GM21619 (cell line): ENCODE measurements around the gene SLC6A7.

ENCODE experiments used
- ATAC-seq: cut with Tn5 transposase; IDR thresholded peaks from one replicate; pipeline ENCODE4 v1.9.1; 2021; ENCODE audit not compliant: unreplicated experiment

SLC6A7 gene

DNA sequence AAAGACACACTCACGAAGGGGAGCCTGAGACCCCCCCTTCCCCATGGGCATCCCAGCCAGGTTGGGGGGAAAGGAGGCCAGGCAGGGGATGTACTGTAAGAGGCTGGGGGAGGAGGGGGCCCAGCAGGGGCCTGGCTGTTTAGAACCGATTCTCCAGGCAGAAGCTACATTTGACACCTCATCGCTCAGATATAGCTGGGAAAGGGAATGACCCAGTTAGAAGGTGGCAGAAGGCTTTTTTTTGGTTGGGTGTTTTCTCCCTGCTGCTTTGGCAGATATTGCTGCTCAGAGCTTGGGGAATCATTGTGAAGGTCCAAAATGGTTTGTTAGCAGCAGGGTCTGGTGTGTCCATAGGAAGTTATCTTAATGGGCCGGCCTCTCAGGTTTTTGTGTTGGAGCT, 17.3 kb upstream of the SLC6A7 start:
- ATAC-seq = no peak

DNA sequence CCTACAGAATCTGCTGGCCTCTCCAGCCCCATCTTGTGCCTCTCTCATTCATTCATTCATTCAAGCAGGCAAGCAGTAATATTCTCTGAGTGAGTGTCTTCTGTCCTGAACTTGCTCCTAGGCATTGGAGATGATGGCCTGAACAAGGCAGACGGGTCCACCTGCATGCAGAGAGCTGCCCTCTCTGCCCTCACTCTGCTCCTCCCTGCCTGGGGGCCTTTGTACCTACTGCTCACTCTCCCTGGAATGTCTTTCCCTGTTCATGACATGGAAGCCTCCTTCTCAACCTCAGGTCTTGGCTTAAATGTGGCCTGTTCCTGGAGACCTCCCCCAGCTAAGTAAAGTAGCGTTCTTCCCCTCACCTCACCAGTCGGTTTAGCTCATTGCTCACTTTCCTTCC, 16.7 kb upstream of the SLC6A7 start:
- ATAC-seq = no peak

DNA sequence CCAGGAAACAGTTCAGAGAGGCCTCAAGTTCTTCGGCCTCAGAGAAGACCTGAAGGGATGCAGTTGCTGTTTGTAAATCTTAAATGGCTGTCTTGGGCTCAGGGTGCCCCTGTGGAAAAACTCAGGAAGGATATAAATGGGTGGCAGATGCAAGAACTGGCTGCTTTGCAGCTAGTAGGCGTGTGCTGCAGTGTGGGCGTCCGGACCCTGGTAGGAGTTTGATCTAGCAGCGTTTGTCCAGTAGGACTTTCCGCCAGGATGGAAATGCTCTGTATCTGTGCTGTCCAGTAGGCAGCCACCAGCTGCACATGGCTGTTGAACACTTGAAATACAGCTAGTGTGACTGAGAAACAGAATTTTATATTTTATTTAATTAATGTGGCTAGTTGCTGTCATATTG, 15.6 kb upstream of the SLC6A7 start:
- ATAC-seq = no peak

DNA sequence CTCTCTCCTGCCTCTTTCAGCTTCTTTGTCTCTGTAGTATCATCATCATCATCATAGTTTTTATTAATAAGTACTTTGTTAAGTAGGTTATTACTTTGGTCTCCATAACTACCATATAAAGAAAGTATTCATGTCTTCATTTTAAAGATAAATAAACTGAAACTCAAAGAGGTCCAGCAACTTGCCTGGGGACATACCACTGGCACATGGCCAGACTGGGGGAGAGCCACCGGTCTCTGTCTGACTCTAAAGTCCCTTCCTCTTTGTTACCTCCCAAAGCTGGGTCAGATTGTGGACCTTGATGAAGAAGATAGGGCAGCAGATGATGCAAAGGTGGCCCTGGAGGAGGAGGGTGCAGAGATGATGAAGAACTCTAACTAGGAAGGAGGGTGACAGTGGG, 14.8 kb upstream of the SLC6A7 start:
- ATAC-seq = no peak

DNA sequence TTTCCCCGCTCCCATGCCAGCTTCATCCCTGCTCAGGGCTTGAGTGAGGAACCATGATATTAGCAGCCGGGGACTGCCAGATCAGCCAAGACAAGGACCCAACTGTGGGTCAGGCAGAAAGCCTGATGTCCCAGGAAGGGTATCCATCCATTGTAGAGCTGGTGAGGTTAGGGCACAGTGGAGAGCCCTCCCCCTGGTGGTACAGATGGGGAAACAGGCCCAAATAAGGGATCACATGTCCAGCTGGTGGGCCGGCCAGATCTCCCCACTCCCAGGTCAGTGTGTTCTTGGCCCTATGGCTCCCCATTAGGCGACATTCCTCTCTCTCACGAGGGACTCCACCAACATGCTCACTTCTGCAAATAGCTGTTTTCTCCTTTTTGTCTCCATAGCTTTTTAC, 14.3 kb upstream of the SLC6A7 start:
- no peak for ATAC-seq

DNA sequence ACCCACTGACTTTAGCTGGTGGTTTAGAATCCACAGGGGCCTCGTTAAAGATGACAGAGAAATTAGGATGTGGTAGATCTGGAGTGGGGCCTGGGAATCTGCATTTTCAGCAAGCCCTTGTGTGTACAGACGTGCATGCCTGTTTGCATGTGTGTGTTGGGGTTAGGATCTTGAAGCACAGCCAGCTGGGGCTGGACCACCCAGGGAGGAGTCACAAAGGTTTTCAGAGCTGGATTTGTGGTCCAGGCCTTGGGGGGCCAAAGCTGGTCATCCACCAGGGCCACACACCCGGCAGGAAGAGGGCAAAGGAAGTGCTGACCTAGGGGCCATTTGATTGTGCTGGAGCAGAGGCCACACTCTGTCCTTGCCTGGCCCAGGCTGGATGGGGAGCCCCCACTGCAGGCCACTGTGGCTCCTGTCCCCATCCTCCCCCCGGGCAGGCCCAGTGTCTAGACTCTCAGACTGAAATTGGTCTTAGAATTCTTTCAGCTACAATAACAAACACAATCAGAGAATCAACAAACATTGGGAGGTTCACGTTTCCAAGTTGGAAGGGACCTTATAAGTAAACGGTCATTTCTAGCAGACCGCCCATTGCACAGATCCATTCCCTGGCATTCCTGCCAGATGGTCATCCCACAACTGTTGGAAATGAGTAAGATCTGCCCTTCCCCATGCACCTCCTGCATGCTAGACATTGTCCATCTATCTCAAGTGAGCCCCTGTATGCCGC, 13.0 kb upstream of the SLC6A7 start:
- ATAC-seq = no peak

DNA sequence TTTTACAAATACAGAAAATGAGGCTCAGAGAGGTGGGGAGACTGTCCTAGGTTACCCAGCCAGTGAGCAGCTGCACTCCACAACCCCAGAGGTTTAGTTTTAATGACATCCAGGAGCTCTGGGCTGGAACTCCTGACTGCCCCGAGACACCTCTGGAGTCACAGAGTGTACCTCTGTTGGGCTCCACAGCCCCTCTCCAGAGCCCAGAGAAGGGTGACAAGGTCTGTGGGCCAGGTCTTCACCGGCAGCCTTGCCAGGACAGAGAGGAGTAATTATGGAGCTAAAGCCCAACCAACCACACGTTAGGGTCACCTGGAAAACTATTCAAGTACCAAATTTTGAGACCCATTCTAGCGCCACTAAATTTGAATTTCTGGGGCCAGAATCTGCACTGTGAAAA, 12.1 kb upstream of the SLC6A7 start:
- no peak for ATAC-seq

DNA sequence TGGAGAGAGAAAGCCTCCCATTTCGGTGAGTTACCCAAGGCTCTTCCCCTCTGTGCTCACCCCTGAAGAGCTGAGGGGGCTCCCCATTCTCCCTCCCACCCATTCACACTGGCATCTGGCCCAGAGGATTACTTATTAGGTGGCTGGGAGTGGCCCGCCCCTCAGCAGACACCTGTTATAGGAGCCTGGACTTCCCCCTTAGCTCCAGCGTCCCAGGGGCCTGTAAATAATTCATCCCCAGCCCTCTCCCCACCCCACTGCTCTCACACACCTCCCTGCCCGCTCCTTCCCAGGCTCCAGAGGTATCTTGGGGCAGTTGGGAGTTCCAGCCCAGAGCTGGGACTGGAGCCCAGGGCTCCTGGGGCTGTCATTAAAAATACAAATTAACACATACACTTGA, 11.6 kb upstream of the SLC6A7 start:
- ATAC-seq = peak; percentile 62

DNA sequence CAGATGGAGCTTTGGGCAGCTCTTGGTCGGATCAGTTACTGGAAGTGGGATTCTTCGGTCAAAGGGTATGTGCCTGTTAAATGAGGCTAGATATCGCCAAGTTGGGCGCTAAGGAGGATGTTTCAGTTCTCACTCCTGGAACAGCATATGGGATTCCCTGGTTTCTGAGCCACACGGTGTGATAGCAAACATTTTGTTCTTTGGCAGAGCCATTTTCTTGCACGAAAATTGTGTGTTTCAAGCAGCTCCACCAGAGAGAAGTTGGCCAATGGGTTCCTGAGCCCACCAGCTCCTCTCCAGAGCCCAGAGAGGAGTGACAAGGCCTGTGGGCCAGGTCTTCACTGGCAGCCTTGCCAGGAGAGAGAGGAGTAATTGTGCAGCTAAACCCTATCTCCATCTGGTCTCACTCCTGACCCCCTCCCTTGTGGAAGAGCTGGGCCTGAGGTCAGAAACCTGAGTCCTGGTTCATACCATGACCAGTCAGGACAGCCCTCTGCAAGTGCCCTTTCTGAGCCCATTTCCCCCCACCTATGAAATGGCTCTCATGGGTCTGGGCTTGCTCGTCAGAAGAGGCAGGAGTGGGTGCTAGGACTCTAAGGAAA, 10.7 kb upstream of the SLC6A7 start:
- no peak for ATAC-seq

DNA sequence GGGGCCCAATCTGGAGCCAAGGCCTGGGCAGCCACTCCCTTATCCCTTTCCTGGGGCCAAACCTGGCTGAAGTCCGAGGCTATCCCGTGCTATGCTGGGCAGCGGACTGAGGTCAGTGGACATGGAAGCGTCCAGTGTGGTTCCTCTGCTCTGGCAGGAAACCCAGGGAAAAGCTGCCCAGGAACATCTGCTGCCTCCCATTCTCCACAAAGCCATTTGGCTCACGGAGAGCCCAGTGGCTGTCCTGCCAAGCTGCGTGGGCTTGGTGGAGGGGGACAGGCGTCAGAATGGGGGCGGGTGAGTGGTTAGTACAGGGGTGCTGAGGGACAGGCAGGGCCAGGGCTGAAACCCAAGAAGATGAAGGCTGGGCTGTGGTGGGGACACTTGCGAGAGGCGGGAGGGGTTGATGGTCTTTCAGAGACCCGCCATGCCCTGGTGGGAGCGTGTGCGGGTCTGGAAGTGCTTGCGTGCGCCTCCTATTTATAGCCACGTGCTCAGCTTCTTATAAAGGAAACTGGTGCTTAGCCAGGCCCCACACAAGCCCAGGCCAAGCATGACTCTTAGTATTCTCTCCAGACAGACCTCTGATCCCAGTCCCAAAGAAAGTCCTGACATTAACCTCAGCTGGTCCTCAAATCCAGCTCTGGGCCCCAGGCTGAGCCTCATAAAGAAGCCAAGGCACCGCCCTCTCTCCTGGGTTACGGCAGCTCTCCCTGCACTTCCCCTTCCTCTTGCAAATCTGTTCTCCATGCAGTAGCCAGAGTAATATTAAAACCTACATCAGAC, 9.4 kb upstream of the SLC6A7 start:
- ATAC-seq = no peak

DNA sequence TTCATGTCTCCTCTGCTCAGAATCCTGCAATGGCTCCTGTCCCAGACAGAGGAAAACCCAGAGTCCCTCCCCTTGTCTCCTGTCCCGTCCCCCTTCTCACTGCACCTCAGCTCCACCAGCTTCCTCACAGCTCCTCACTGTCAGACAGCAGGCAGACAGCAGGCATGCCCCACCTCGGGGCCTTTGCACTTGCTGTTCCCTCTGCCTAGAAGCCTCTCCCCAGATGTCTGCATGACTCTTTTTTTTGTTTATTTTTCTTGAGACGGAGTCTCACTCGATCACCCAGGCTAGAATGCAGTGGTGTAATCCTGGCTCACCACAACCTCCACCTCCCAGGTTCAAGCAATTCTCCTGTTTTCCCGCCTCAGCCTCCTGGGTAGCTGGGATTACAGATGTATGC, 8.8 kb upstream of the SLC6A7 start:
- ATAC-seq = no peak

DNA sequence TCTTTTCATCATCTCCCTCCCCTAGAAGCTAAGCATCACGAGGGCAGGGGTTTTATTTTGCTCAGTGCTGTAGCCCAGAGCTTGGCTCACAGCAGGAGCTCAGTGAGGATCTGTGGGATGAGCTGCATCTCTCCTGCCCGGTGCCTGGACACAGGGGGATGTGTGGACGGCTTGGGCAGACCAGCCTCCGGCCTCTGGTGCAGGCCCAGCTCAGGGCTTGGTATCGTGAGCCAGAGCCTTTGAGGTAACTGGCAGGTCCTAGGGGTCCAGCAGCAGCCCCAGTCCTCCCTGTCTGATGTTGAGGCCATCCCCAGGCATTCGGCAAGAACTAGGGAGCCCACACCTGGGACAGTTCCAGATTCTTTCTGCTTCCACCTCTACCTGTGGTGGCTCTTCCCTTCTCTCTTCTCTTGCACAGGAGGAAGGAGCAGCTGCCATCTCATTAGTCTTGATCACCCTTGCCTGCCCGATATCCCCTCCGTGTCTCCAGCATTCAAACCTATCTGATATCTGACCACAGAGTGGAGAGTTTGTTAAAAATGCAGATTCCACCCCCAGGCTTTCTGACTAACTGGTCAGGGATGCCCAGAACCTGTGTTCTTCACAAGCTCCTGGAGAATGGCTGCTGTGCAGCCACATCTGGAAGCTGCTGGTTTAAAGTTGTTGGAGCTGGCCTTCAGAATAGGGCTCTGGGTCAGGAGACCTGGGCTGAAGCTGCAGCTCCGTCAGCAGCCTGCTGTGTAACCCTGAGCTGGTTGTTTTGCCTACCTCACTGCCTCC, 7.9 kb upstream of the SLC6A7 start:
- ATAC-seq = no peak

DNA sequence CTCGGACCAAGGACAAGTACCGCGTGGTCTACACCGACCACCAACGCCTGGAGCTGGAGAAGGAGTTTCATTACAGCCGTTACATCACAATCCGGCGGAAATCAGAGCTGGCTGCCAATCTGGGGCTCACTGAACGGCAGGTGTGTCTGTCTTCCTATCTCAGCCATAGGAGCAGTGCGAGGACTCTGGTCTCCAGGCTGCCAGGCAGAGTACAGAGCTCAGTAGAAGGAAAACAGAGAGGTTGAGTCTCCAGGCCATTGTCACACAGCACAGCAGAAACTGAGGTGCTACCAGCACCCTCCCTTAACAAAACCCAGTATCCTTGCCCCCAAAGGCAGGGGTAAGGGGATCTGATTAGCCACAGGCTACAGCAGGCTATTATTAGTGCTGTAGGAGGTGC, 7.1 kb upstream of the SLC6A7 start:
- ATAC-seq = no peak

DNA sequence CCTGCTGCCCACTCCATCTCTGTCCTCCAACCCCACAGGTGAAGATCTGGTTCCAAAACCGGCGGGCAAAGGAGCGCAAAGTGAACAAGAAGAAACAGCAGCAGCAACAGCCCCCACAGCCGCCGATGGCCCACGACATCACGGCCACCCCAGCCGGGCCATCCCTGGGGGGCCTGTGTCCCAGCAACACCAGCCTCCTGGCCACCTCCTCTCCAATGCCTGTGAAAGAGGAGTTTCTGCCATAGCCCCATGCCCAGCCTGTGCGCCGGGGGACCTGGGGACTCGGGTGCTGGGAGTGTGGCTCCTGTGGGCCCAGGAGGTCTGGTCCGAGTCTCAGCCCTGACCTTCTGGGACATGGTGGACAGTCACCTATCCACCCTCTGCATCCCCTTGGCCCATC, 6.4 kb upstream of the SLC6A7 start:
- ATAC-seq = no peak

DNA sequence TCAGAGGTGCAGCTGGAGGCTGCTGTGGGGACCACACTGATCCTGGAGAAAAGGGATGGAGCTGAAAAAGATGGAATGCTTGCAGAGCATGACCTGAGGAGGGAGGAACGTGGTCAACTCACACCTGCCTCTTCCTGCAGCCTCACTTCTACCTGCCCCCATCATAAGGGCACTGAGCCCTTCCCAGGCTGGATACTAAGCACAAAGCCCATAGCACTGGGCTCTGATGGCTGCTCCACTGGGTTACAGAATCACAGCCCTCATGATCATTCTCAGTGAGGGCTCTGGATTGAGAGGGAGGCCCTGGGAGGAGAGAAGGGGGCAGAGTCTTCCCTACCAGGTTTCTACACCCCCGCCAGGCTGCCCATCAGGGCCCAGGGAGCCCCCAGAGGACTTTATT, 5.9 kb upstream of the SLC6A7 start:
- no peak for ATAC-seq

DNA sequence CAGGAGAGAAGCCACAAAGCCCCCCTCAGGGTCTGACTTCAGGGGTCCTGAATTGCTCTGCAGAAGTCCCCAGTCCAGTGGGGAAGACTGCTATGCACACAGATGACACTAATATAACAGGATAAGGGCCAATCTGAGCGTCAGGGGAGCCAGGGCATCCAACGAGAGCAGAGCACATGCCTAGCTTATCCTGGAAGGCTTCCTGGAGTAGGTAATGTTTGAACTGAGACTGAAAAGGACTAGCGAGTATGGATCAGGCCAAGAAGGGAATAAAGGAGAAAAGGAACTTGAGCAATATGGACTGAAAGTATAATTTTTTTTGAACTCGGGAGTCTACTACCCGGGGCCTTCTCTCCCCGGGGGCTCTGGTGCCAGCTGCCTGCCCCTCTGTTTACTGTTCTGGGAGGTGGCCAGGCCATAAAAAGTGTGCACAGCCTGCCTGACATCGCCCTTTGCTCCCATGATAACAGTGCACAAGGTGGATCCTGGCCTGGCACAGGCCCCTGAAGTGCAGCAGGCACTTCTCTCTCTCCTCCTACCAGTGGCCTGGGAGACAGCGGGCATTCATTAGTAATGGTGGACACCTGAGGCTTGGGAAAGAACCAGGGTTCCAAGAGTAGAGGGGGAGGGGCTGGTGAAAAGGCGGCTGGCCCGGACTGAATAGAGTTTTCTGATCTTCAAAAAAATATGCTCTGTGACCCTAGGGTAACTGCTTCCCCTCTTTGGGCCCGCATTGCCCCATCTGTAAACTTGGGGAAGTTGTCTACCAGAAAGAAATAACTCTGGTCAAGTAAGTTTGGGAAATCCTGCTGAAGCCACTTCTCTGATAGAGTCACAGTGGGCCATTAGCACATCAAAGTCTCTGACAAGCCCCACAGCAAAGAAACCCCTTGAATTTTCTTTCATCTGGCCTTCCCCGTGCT, 4.6 kb upstream of the SLC6A7 start:
- ATAC-seq = no peak

DNA sequence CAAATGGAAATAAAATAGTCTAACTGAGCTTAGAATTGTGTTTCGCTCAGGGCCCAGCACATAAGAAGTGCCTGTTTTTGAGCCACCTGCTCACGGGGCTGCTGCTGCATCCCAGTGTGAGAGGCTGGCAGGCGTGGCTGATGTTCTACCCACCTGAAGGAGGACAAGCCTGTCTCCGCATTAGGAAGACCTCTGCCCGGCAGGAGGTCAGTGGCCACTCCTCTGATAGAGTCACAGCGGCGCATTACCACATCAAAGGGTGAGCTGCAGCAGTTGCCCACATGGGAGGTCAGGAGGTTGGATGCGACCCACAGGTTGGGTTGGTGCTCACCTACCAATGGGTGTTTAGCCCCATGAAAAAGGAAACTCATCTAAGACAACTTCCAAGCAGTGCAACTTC, 3.7 kb upstream of the SLC6A7 start:
- ATAC-seq = no peak

DNA sequence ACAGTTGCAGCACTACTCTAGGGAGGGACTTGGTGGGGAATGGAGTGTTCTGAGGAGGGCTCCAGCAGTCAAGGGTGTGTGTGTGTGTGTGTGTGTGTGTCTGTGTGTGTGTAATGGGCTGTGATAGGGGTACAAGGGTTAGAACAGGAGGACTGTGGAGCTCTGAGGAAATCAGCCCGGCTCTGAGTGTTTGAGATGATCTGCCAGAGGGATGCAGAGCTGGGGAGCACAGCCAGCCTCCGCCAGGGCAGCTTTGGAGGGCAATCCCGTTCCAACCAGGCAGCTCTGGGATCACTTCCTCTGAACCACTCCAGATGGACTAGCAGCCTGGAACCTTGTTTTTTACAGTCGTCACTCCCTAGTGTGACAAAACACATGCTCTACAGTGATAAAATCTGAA, 3.0 kb upstream of the SLC6A7 start:
- ATAC-seq = no peak

DNA sequence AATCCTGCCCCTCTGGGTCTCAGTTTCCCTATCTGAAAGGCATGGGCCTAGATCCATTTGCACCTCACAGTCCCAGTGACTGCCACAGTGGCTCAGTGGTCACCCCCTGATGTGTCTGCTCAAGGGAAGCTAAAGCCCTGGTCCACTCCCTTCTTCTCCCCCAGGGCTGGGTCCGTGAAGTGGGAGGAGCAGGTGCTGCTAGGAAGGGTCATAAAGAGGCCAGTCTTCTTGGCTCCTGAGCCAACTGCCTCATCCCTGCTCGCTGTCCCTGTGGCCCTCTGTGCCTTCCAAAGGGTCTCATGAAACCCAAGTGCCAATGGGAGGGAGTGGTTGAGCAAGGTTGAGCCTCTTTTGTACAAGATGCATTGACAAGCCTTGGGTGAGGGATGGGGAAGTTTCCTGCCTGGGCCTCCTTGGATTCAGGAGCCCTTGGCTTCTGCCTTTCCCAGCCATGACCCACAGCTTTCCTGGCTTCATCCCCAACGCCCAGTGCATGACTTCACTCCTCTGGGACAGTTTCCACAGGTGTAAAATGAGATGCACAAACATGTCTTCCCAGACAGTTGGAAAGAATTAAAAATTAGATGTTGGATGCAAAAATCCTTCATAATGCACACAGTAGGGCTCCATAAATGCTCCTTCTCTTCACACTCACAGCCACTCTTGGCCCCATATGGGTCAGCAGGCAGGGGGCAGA, 1.6 kb upstream of the SLC6A7 start:
- no peak for ATAC-seq

DNA sequence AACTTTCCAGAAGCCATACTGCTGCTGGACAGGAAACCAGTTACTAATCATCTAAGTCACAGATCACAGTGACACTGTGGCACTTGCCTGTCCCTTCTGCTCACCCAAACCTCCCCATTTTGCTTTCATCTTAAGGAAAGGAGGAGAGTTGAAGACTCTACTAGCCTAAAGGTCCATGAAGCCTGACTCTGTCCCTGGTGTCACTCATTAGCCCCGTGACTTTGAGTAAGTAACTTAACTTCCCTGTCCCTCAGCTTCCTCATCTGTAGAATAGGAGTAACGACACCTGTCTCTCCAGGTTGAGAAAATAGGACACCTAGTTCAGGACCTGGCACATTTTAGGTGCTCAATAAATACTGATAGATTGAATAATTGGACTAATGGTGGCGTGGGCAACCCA, 536 bp upstream of the SLC6A7 start:
- no peak for ATAC-seq
